Measurements from ENCODE around the gene DOLPP1.

DNA sequence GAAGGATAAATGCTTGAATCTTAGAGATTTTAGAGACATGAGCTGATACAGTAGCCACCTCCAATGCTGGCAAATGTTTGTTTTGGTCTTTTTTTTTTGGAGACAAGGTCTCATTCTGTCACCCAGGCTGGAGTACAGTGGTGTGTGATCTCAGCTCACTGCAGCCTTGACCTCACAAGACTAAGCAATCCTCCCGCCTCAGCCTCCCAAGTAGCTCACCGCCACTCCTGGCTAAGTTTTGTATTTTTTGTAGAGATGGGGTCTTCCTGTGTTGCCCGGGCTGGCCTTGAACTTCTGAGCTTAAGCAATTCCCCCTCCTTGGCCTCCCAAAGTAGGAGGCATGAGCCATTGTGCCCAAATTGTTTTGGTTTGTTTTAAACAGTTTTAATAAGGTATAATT, 6.8 kb upstream of the DOLPP1 start:
- TF ChIP-seq CTCF (IDR thresholded peaks at IDR 0.05) (no peak), POLR2A (IDR thresholded peaks at IDR 0.05) (no peak)
